Prostate gland (tissue), 2 donors: Measurements from ENCODE around the gene NEMF. TPM values are rescaled to one million over a fixed set of nuclear protein-coding genes. Genes with fewer than 3 reads are reported as not detected.
A peak's percentile ranks its signal among the peaks of the same experiment; 100 is the strongest.

ENCODE experiments used
- DNase-seq: peaks from one replicate; pipeline ENCODE4 v3.0.0-alpha.2; 2019; ENCODE audit warnings: low spot score
- H3K27ac ChIP-seq, 2 donors: fragments of 200-600 bp; sonication (generic); 2 replicates each; pipeline ENCODE4 v1.5.1; 2017 to 2019
- H3K27me3 ChIP-seq: fragments of 200-600 bp; sonication (generic); replicated peaks from 2 replicates; pipeline ENCODE4 v1.5.1; 2019; ENCODE audit not compliant: insufficient read depth
- H3K36me3 ChIP-seq, 2 donors: fragments of 200-600 bp; sonication (generic); 1 replicate in 1 of 2; 2 replicates in 1 of 2; pipeline versions ENCODE4 v1.5.1 to v1.8.1; 2017 to 2019
- H3K4me1 ChIP-seq: fragments of 200-600 bp; sonication (generic); replicated peaks from 2 replicates; pipeline ENCODE4 v1.5.1; 2019
- H3K4me3 ChIP-seq, 2 donors: fragments of 200-600 bp; sonication (generic); 2 replicates each; pipeline ENCODE4 v1.5.1; 2017 to 2019
- H3K9me3 ChIP-seq: fragments of 200-600 bp; sonication (generic); 2 replicates; pipeline ENCODE4 v1.5.1; 2017
- CTCF ChIP-seq, 4 experiments: fragments of 200-600 bp in 2 of 4; fragments of 450-650 bp in 2 of 4; sonication (generic) in 2 of 4; IDR thresholded peaks; 1 replicate in 3 of 4; 2 replicates in 1 of 4; pipeline ENCODE4 v1.5.1; 2016 to 2019; ENCODE audit warnings: antibody characterized with exemption in 4 of 4, mild to moderate bottlenecking in 2 of 4, moderate library complexity in 2 of 4
- POLR2A ChIP-seq: fragments of 450-650 bp; IDR thresholded peaks from one replicate; pipeline ENCODE4 v1.6.1; 2016; ENCODE audit warnings: antibody characterized with exemption, mild to moderate bottlenecking
- POLR2AphosphoS5 ChIP-seq: sonication (generic); formaldehyde crosslinking; IDR thresholded peaks from one replicate; pipeline ENCODE4 v1.6.1; 2017; ENCODE audit warnings: antibody characterized with exemption
- WGBS: methylation state at CpG from one replicate; pipeline ENCODE4 v1.1.5; 2018; 5-methylcytosine and 5-hydroxymethylcytosine counted together
- intact Hi-C: fragments of 100-400 bp; cut with DNase I; formaldehyde crosslinking; loops from one replicate; pipeline ENCODE4 v1.14.2; 2022
- total RNA-seq, 2 donors: library from RNA; depleted of rRNA; stranded (reverse); fragments of >200 nt; gene quantifications; one replicate each; pipeline ENCODE4 v1.1.0, GENCODE V29; 2016

The NEMF gene
- total RNA-seq, 2 donors from 2014 or later, result 63.9 to 71.7 TPM

DNA sequence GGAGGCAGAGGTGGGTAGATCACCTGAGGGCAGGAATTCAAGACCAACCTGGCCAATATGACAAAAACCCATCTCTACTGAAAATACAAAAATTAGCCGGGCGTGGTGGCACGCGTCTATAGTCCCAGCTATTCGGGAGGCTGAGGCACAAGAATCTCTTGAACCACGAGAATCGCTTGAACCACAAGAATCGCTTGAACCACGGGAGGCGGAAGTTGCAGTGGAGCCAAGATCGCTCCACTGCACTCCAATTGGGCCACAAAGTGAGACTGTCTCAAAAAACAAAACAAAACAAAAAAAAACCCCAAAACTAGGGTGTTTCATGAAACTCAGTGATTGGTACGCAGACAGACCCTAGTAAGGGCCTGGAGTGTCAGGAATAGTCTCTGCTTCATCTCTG lies 33.9 kb upstream of the NEMF start:
- peak overlapping the region in 1 of 2 donors; percentile 79 for H3K27ac ChIP-seq
- WGBS, result 95% methylated on average over 12 of the region's 12 CpGs
- DNase-seq, result no peak
- no peaks in the 10 kb centered on the region for H3K27me3 ChIP-seq
- intact Hi-C loops, result no loop called here
- H3K9me3 ChIP-seq, result no peaks in the 10 kb centered on the region
- H3K4me3 ChIP-seq, result no peak overlapping the region
- peaks cover 3% of the 10 kb centered on the region for H3K4me1 ChIP-seq
- TF ChIP-seq CTCF (IDR thresholded peaks at IDR 0.05), result no peak
- no peak for TF ChIP-seq POLR2AphosphoS5
- no peak for TF ChIP-seq POLR2A
- H3K36me3 ChIP-seq, result no peaks in the 10 kb centered on the region

GRCh38 chr14:49882826-49883694 lies 30.5 kb upstream of the NEMF start:
- no peaks in the 10 kb centered on the region for H3K9me3 ChIP-seq
- H3K27me3 ChIP-seq, result no peaks in the 10 kb centered on the region
- DNase-seq, result no peak
- H3K4me1 ChIP-seq, result no peaks in the 10 kb centered on the region
- intact Hi-C loops, result no loop called here
- no peak for TF ChIP-seq POLR2AphosphoS5
- TF ChIP-seq CTCF (IDR thresholded peaks at IDR 0.05), result no peak
- no peak for TF ChIP-seq POLR2A
- H3K4me3 ChIP-seq, result no peak overlapping the region
- 91% methylated on average over 18 of the region's 18 CpGs for WGBS
- no peak overlapping the region for H3K27ac ChIP-seq
- no peaks in the 10 kb centered on the region for H3K36me3 ChIP-seq

DNA sequence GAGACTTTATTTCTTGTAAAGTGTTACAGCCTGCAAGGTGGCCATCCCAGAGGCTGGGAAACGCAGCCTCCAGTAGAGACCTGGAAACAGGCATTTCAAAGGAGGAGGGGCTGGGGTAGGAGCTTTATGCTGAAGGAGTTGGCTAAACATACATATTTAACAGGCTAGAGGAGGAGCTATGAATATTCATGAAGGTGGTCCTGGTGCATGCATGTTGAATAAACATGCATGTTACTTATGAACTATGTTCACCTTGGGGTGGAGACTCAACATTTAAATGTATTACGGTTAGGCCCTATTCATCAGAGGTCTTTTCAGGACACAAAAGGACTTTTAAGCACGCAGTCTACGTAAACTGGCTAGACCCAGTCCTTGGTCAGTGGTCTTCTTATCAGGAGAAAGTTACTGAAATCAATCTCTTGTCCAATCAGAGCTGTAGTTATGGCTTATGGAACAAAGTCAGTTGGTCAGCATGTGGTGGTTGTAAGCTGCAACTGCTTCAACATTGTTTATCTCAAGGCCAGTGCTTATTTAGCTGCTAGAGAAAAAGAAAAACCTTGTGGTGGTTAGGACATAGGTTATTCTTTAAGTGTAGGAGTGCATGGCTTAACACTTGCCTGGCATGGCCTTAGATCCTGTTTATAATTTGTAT lies 28.9 kb upstream of the NEMF start:
- H3K27ac ChIP-seq, result no peak overlapping the region
- WGBS, result 93% methylated on average over 4 of the region's 4 CpGs
- H3K4me1 ChIP-seq, result no peaks in the 10 kb centered on the region
- no peak for DNase-seq
- no peaks in the 10 kb centered on the region for H3K9me3 ChIP-seq
- H3K27me3 ChIP-seq, result no peaks in the 10 kb centered on the region
- TF ChIP-seq POLR2AphosphoS5 (no peak), CTCF (IDR thresholded peaks at IDR 0.05) (no peak), POLR2A (no peak)
- no peaks in the 10 kb centered on the region for H3K36me3 ChIP-seq
- H3K4me3 ChIP-seq, result no peak overlapping the region
- intact Hi-C loops, result no loop called here

GRCh38 chr14:49880267-49881064 lies 27.9 kb upstream of the NEMF start:
- Histone ChIP-seq H3K4me3 (no peak overlapping the region), H3K9me3 (no peaks in the 10 kb centered on the region), H3K27me3 (no peaks in the 10 kb centered on the region), H3K36me3 (no peaks in the 10 kb centered on the region), H3K4me1 (no peaks in the 10 kb centered on the region), H3K27ac (no peak overlapping the region)
- WGBS, result 54% methylated on average over 9 of the region's 9 CpGs
- no peak for DNase-seq
- intact Hi-C loops, result no loop called here
- no peak for TF ChIP-seq CTCF (IDR thresholded peaks at IDR 0.05)
- no peak for TF ChIP-seq POLR2AphosphoS5
- TF ChIP-seq POLR2A, result no peak
